GM12878 (cell line): ENCODE results near the gene AP4E1.

Experiments
- IRF3 ChIP-seq: fragments of 450-650 bp; IDR thresholded peaks from 2 replicates; pipeline ENCODE4 v1.6.1; 2014; ENCODE audit warnings: mild to moderate bottlenecking
- RCOR1 ChIP-seq: conservative IDR thresholded peaks from 2 replicates; pipeline ENCODE4 v1.6.1; 2012; ENCODE audit warnings: low read depth, low read length, improper control_type of control experiment
- SIX5 ChIP-seq: IDR thresholded peaks from 2 replicates; pipeline ENCODE4 v1.6.1; 2011; ENCODE audit warnings: mild to moderate bottlenecking, low read depth, low read length, moderate library complexity; ENCODE audit not compliant: severe bottlenecking

GRCh38 chr15:50964075-50964474, 55.6 kb downstream of the AP4E1 start:
- TF ChIP-seq RCOR1, result no peak
- TF ChIP-seq SIX5, result no peak
- TF ChIP-seq IRF3, result no peak
